HG03521 (cell line): Measurements from ENCODE around the gene DUSP3.
A peak's percentile ranks its signal among the peaks of the same experiment; 100 is the strongest.

Experiments used
- ATAC-seq: cut with Tn5 transposase; IDR thresholded peaks from one replicate; pipeline ENCODE4 v1.9.1; 2021; ENCODE audit warnings: mild to moderate bottlenecking, moderate library complexity; ENCODE audit not compliant: unreplicated experiment

DUSP3 gene

GRCh38 chr17:43736389-43736788, 42.4 kb downstream of the DUSP3 start:
- ATAC-seq: no peak

GRCh38 chr17:43734376-43734775, 44.4 kb downstream of the DUSP3 start:
- no peak for ATAC-seq

GRCh38 chr17:43733956-43734355, 44.8 kb downstream of the DUSP3 start:
- no peak for ATAC-seq

- ATAC-seq: no peak
Observed at GRCh38 chr17:43732958-43733357, 45.8 kb downstream of the DUSP3 start.

- no peak for ATAC-seq
Observed at GRCh38 chr17:43728081-43728480, 50.7 kb downstream of the DUSP3 start.

GRCh38 chr17:43723697-43724359, 54.9 kb downstream of the DUSP3 start:
- ATAC-seq: no peak

- ATAC-seq: no peak
Observed at GRCh38 chr17:43722870-43723665, 55.7 kb downstream of the DUSP3 start.

- no peak for ATAC-seq
Observed at GRCh38 chr17:43722269-43722619, 56.5 kb downstream of the DUSP3 start.

- ATAC-seq: no peak
Observed at GRCh38 chr17:43721537-43722268, 57.1 kb downstream of the DUSP3 start.

- peak; percentile 56 for ATAC-seq
Observed at GRCh38 chr17:43720311-43721060, 58.3 kb downstream of the DUSP3 start.

GRCh38 chr17:43719578-43719977, 59.2 kb downstream of the DUSP3 start:
- no peak for ATAC-seq

GRCh38 chr17:43718544-43718943, 60.2 kb downstream of the DUSP3 start:
- ATAC-seq: no peak

- no peak for ATAC-seq
Observed at GRCh38 chr17:43717913-43718312, 60.9 kb downstream of the DUSP3 start.
